GM18508 (cell line): Measurements from ENCODE around the gene NDUFB2.
"Not testable (repeated sequence)": the region's sequence is repeated elsewhere in the genome, so short reads cannot be mapped to it uniquely, and the experiment has no call there.

ENCODE experiments used
- ATAC-seq: cut with Tn5 transposase; IDR thresholded peaks from one replicate; pipeline ENCODE4 v1.9.1; 2021; ENCODE audit warnings: moderate number of reproducible peaks; ENCODE audit not compliant: insufficient read depth, unreplicated experiment

NDUFB2 gene

GRCh38 chr7:140726281-140726680 lies 29.8 kb downstream of the NDUFB2 start:
- no peak for ATAC-seq

DNA sequence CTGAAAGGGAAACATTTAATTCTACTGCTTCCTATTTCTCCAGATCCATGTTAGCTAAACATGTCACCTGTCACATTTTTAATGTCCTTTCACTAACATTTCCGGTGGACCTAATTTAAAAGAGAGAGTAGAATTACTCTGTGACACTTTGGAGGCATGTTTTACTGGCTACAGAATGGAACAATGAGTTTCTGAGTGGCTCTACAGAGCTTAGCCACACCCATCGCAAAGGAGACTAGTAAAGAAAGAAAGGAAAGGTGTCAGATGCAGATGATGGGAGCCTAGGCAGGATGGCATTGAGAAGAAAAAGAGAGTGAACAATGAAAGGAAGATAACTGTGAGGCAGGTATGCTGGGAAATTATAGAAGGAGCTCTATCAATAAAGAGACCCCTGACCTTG lies 35.9 kb downstream of the NDUFB2 start:
- ATAC-seq = no peak

- ATAC-seq = no peak
Measured at GRCh38 chr7:140734096-140734495, 37.6 kb downstream of the NDUFB2 start.

- no peak for ATAC-seq
Measured at GRCh38 chr7:140734729-140735128, 38.2 kb downstream of the NDUFB2 start.

- ATAC-seq = no peak
Measured at GRCh38 chr7:140738280-140738679, 41.8 kb downstream of the NDUFB2 start.

DNA sequence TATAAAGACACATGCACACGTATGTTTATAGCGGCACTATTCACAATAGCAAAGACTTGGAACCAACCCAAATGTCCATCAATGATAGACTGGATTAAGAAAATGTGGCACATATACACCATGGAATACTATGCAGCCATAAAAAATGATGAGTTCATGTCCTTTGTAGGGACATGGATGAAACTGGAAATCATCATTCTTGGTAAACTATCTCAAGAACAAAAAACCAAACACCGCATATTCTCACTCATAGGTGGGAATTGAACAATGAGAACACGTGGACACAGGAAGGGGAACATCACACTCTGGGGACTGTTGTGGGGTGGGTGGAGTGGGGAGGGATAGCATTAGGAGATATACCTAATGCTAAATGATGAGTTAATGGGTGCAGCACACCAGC lies 46.7 kb downstream of the NDUFB2 start:
- not testable (repeated sequence) for ATAC-seq

- no peak for ATAC-seq
Measured at GRCh38 chr7:140744005-140744404, 47.5 kb downstream of the NDUFB2 start.

GRCh38 chr7:140745266-140746058 lies 49.0 kb downstream of the NDUFB2 start:
- no peak for ATAC-seq

DNA sequence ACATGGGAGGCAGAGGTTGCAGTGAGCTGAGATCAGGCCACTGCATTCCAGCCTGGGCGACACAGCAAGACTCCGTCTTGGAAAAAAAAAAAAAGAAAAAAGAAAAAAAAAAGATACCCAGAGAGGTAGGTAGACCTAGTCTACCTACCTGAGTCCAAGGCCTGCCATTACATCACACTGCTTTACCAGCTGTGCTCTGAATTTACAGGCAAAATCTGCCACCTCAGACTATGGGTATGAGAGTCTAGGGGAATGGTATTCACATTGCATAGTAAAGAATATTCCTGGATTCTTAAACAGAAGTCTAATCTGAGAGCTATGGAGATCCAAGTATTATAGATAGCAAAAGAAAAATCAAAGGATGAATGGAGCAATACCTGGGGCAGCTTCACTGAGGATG lies 50.2 kb downstream of the NDUFB2 start:
- no peak for ATAC-seq

GRCh38 chr7:140752533-140752932 lies 56.0 kb downstream of the NDUFB2 start:
- no peak for ATAC-seq

DNA sequence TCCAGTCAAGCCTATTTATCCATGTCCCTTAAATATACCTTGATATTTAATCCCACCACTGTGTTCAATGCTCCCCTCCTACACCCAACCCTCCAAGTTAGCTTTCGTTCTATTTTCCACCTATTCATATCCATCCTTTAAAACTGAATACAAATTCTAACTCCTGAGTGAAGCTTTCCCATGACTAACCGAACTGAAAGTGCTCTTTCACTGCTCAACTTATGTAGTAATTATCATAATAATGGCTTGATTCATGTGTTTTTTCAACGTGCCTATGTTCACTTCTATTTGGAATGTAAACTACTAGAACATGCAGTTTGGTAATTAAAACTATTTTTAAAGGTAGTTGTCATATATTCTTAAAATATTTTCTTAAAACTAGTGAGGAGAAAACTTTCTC lies 58.0 kb downstream of the NDUFB2 start:
- ATAC-seq = no peak
